Measurements from ENCODE around the gene ADORA1.

ADORA1 gene

GRCh38 chr1:203095061-203095690 lies 32.4 kb upstream of the ADORA1 start:
- DNase-seq = no peak

- no peak for DNase-seq
Measured at GRCh38 chr1:203096566-203096965, 31.0 kb upstream of the ADORA1 start.

- DNase-seq = no peak
Measured at GRCh38 chr1:203097001-203097400, 30.5 kb upstream of the ADORA1 start.

- DNase-seq = no peak
Measured at GRCh38 chr1:203098445-203098844, 29.1 kb upstream of the ADORA1 start.

GRCh38 chr1:203098914-203099520 lies 28.5 kb upstream of the ADORA1 start:
- DNase-seq = no peak

GRCh38 chr1:203099805-203100515 lies 27.6 kb upstream of the ADORA1 start:
- no peak for DNase-seq

- DNase-seq = no peak
Measured at GRCh38 chr1:203100516-203100869, 27.0 kb upstream of the ADORA1 start.

- DNase-seq = no peak
Measured at GRCh38 chr1:203101813-203102634, 25.5 kb upstream of the ADORA1 start.

GRCh38 chr1:203103216-203103615 lies 24.3 kb upstream of the ADORA1 start:
- DNase-seq = no peak

- DNase-seq = no peak
Measured at GRCh38 chr1:203103829-203104495, 23.6 kb upstream of the ADORA1 start.

- DNase-seq = no peak
Measured at GRCh38 chr1:203104789-203105390, 22.6 kb upstream of the ADORA1 start.

GRCh38 chr1:203112475-203112874 lies 15.1 kb upstream of the ADORA1 start:
- no peak for DNase-seq

GRCh38 chr1:203113308-203113707 lies 14.2 kb upstream of the ADORA1 start:
- DNase-seq = no peak

GRCh38 chr1:203114202-203114601 lies 13.3 kb upstream of the ADORA1 start:
- no peak for DNase-seq

- no peak for DNase-seq
Measured at GRCh38 chr1:203116091-203116820, 11.3 kb upstream of the ADORA1 start.

GRCh38 chr1:203117611-203118575 lies 9.6 kb upstream of the ADORA1 start:
- no peak for DNase-seq

- no peak for DNase-seq
Measured at GRCh38 chr1:203120325-203121153, 7.0 kb upstream of the ADORA1 start.

- no peak for DNase-seq
Measured at GRCh38 chr1:203121186-203122015, 6.1 kb upstream of the ADORA1 start.

GRCh38 chr1:203122159-203122558 lies 5.4 kb upstream of the ADORA1 start:
- DNase-seq = no peak
